Effector memory CD8-positive, alpha-beta T cell (primary cell): ENCODE measurements around the gene PACSIN2.

Experiments used
- ATAC-seq: fragments of 150-1000 bp; cut with Tn5 transposase; replicated peaks from 2 replicates; pipeline ENCODE4 v1.10.0; 2021; ENCODE audit warnings: mild to moderate bottlenecking, moderate library complexity
- DNase-seq, 3 experiments: peaks; one replicate each; pipeline ENCODE4 v3.0.0; 2021
- H3K27ac Mint-ChIP-seq, 2 donors: one replicate each; pipeline ENCODE4 v1.8.0; 2022; ENCODE audit warnings: mild to moderate bottlenecking in 2 of 2, mixed read lengths in 2 of 2, moderate library complexity in 2 of 2
- H3K27me3 Mint-ChIP-seq, 2 donors: one replicate each; pipeline ENCODE4 v1.8.0; 2022; ENCODE audit warnings: mixed read lengths in 2 of 2
- H3K36me3 Mint-ChIP-seq: one replicate; pipeline ENCODE4 v1.8.0; 2022; ENCODE audit warnings: mild to moderate bottlenecking, moderate library complexity, mixed read lengths; ENCODE audit not compliant: insufficient read depth
- H3K4me1 Mint-ChIP-seq, 2 donors: one replicate each; pipeline ENCODE4 v1.8.0; 2022; ENCODE audit warnings: low read depth in 2 of 2, mixed read lengths in 2 of 2
- H3K4me3 Mint-ChIP-seq, 2 donors: one replicate each; pipeline ENCODE4 v1.8.0; 2022; ENCODE audit warnings: mild to moderate bottlenecking in 2 of 2, mixed read lengths in 2 of 2, moderate library complexity in 2 of 2
- H3K9me3 Mint-ChIP-seq, 2 donors: one replicate each; pipeline ENCODE4 v1.8.0; 2022; ENCODE audit warnings: mixed read lengths in 2 of 2

Gene PACSIN2

GRCh38 chr22:42895541-42895981 is 119.4 kb downstream of the PACSIN2 start:
- Mint-ChIP-seq H3K4me1 (peaks cover 38 to 41% of the 10 kb centered on the region in 2 donors), H3K36me3 (peaks cover 6% of the 10 kb centered on the region), H3K27ac (peak overlapping the region; percentile 92), H3K9me3 (no peaks in the 10 kb centered on the region), H3K4me3 (peak overlapping the region; percentile 68 to 69), H3K27me3 (no peaks in the 10 kb centered on the region)
- DNase-seq = no peak
- no peak for ATAC-seq

- H3K4me1 Mint-ChIP-seq = peaks cover 38 to 41% of the 10 kb centered on the region in 2 donors
- DNase-seq = peak; percentile 27 to 29 (median 28)
- H3K27ac Mint-ChIP-seq = peak overlapping the region; percentile 92
- H3K36me3 Mint-ChIP-seq = peaks cover 6% of the 10 kb centered on the region
- no peaks in the 10 kb centered on the region for H3K27me3 Mint-ChIP-seq
- H3K4me3 Mint-ChIP-seq = peak overlapping the region; percentile 68 to 69
- no peaks in the 10 kb centered on the region for H3K9me3 Mint-ChIP-seq
- peak; percentile 88 for ATAC-seq
These were observed 119.9 kb downstream of the PACSIN2 start for GRCh38 chr22:42895087-42895486.

GRCh38 chr22:42893371-42894150 is 121.4 kb downstream of the PACSIN2 start:
- peak in 1 of 3 experiments; percentile 9 for DNase-seq
- H3K27ac Mint-ChIP-seq = peak overlapping the region; percentile 54 to 92

GRCh38 chr22:42892571-42893316 is 122.2 kb downstream of the PACSIN2 start:
- no peak for ATAC-seq
- Mint-ChIP-seq H3K4me1 (peaks cover 55% of the 10 kb centered on the region in 2 donors), H3K27me3 (no peaks in the 10 kb centered on the region), H3K4me3 (no peak overlapping the region), H3K9me3 (no peaks in the 10 kb centered on the region), H3K27ac (peak overlapping the region in 1 of 2 donors; percentile 92), H3K36me3 (peaks cover 12% of the 10 kb centered on the region)
- no peak for DNase-seq

More at GRCh38 chr22:42893371-42894150, 121.4 kb downstream of the PACSIN2 start:
- H3K9me3 Mint-ChIP-seq = no peaks in the 10 kb centered on the region
- peak; percentile 46 for ATAC-seq
- peaks cover 49 to 50% of the 10 kb centered on the region in 2 donors for H3K4me1 Mint-ChIP-seq
- peak overlapping the region in 1 of 2 donors; percentile 25 for H3K4me3 Mint-ChIP-seq
- H3K27me3 Mint-ChIP-seq = no peaks in the 10 kb centered on the region
- H3K36me3 Mint-ChIP-seq = peaks cover 6% of the 10 kb centered on the region

- DNase-seq = no peak
- Mint-ChIP-seq H3K4me3 (no peak overlapping the region), H3K36me3 (peaks cover 16% of the 10 kb centered on the region), H3K27me3 (no peaks in the 10 kb centered on the region), H3K27ac (peak overlapping the region in 1 of 2 donors; percentile 74), H3K9me3 (no peaks in the 10 kb centered on the region), H3K4me1 (peaks cover 50 to 54% of the 10 kb centered on the region in 2 donors)
- no peak for ATAC-seq
These were observed 122.8 kb downstream of the PACSIN2 start for GRCh38 chr22:42892156-42892555.

GRCh38 chr22:42891696-42892095 is 123.3 kb downstream of the PACSIN2 start:
- H3K36me3 Mint-ChIP-seq = peaks cover 16% of the 10 kb centered on the region
- no peak overlapping the region for H3K4me3 Mint-ChIP-seq
- H3K4me1 Mint-ChIP-seq = peaks cover 49 to 53% of the 10 kb centered on the region in 2 donors
- ATAC-seq = no peak
- H3K9me3 Mint-ChIP-seq = no peaks in the 10 kb centered on the region
- H3K27ac Mint-ChIP-seq = peak overlapping the region in 1 of 2 donors; percentile 74
- no peaks in the 10 kb centered on the region for H3K27me3 Mint-ChIP-seq
- DNase-seq = no peak

GRCh38 chr22:42891008-42891407 is 123.9 kb downstream of the PACSIN2 start:
- Mint-ChIP-seq H3K27me3 (no peaks in the 10 kb centered on the region), H3K4me3 (no peak overlapping the region), H3K36me3 (peaks cover 16% of the 10 kb centered on the region), H3K27ac (peak overlapping the region in 1 of 2 donors; percentile 74), H3K4me1 (peaks cover 42 to 47% of the 10 kb centered on the region in 2 donors), H3K9me3 (no peaks in the 10 kb centered on the region)
- no peak for DNase-seq
- no peak for ATAC-seq

GRCh38 chr22:42889304-42889703 is 125.6 kb downstream of the PACSIN2 start:
- H3K36me3 Mint-ChIP-seq = peaks cover 18% of the 10 kb centered on the region
- peak overlapping the region; percentile 3 to 73 for H3K27ac Mint-ChIP-seq
- DNase-seq (no peak), ATAC-seq (peak; percentile 42)
- peak overlapping the region; percentile 37 to 39 for H3K4me3 Mint-ChIP-seq
- peaks cover 27 to 34% of the 10 kb centered on the region in 2 donors for H3K4me1 Mint-ChIP-seq
- no peaks in the 10 kb centered on the region for H3K27me3 Mint-ChIP-seq
- H3K9me3 Mint-ChIP-seq = no peaks in the 10 kb centered on the region

- Mint-ChIP-seq H3K4me1 (peaks cover 17 to 28% of the 10 kb centered on the region in 2 donors), H3K36me3 (peaks cover 23% of the 10 kb centered on the region), H3K27me3 (no peaks in the 10 kb centered on the region), H3K9me3 (no peaks in the 10 kb centered on the region), H3K4me3 (no peak overlapping the region), H3K27ac (peak overlapping the region; percentile 23 to 92)
- DNase-seq = no peak
- ATAC-seq = no peak
These were observed 127.1 kb downstream of the PACSIN2 start for GRCh38 chr22:42887523-42888507.

GRCh38 chr22:42887120-42887519 is 127.8 kb downstream of the PACSIN2 start:
- ATAC-seq (no peak), DNase-seq (no peak)
- H3K27me3 Mint-ChIP-seq = no peaks in the 10 kb centered on the region
- no peak overlapping the region for H3K4me3 Mint-ChIP-seq
- H3K9me3 Mint-ChIP-seq = no peaks in the 10 kb centered on the region
- no peak overlapping the region for H3K27ac Mint-ChIP-seq
- H3K4me1 Mint-ChIP-seq = peaks cover 17 to 28% of the 10 kb centered on the region in 2 donors
- H3K36me3 Mint-ChIP-seq = peaks cover 23% of the 10 kb centered on the region

GRCh38 chr22:42885446-42885845 is 129.5 kb downstream of the PACSIN2 start:
- Mint-ChIP-seq H3K4me3 (no peak overlapping the region), H3K4me1 (peaks cover 17 to 21% of the 10 kb centered on the region in 2 donors), H3K36me3 (peaks cover 20% of the 10 kb centered on the region), H3K27me3 (no peaks in the 10 kb centered on the region), H3K9me3 (no peaks in the 10 kb centered on the region), H3K27ac (peak overlapping the region in 1 of 2 donors; percentile 25)
- ATAC-seq (no peak), DNase-seq (no peak)

- ATAC-seq = no peak
- Mint-ChIP-seq H3K27ac (peak overlapping the region; percentile 25 to 55), H3K36me3 (peaks cover 20% of the 10 kb centered on the region), H3K4me3 (no peak overlapping the region), H3K27me3 (no peaks in the 10 kb centered on the region), H3K4me1 (peaks cover 17 to 21% of the 10 kb centered on the region in 2 donors), H3K9me3 (no peaks in the 10 kb centered on the region)
- no peak for DNase-seq
These were observed 130.2 kb downstream of the PACSIN2 start for GRCh38 chr22:42884616-42885375.
